Neuronal stem cell (in vitro differentiated cells): ENCODE data around the gene DNAAF1.

ENCODE experiments used
- DNase-seq: peaks from one replicate; pipeline ENCODE4 v3.0.0-alpha.2; 2013; ENCODE audit warnings: low spot score
- H2AFZ ChIP-seq: one replicate; pipeline ENCODE4 v1.6.1; 2013; ENCODE audit warnings: mild to moderate bottlenecking, low read length, inconsistent platforms
- H2AK5ac ChIP-seq: 2 replicates; pipeline ENCODE4 v1.6.1; 2013; ENCODE audit warnings: low read depth, mild to moderate bottlenecking, inconsistent platforms, low read length, moderate library complexity, mixed read lengths
- H2BK120ac ChIP-seq: 2 replicates; pipeline ENCODE4 v1.6.1; 2013; ENCODE audit warnings: low read depth, mild to moderate bottlenecking, inconsistent platforms, low read length, moderate library complexity, mixed read lengths
- H2BK12ac ChIP-seq: one replicate; pipeline ENCODE4 v1.6.1; 2013; ENCODE audit warnings: low read length, inconsistent platforms
- H2BK15ac ChIP-seq: 2 replicates; pipeline ENCODE4 v1.6.1; 2013; ENCODE audit warnings: mild to moderate bottlenecking, low read length, inconsistent platforms, mixed read lengths
- H2BK5ac ChIP-seq: one replicate; pipeline ENCODE4 v1.6.1; 2013; ENCODE audit warnings: inconsistent platforms, mild to moderate bottlenecking, low read length, moderate library complexity
- H3K14ac ChIP-seq: one replicate; pipeline ENCODE4 v1.6.1; 2013; ENCODE audit warnings: low read length, inconsistent platforms
- H3K18ac ChIP-seq: 2 replicates; pipeline ENCODE4 v1.6.1; 2013; ENCODE audit warnings: low read length, inconsistent platforms
- H3K23ac ChIP-seq: 2 replicates; pipeline ENCODE4 v1.6.1; 2013; ENCODE audit warnings: low read depth, mild to moderate bottlenecking, mixed read lengths, low read length, inconsistent platforms; ENCODE audit not compliant: poor library complexity
- H3K27ac ChIP-seq: replicated peaks from 3 replicates; pipeline ENCODE4 v1.5.1; 2013; ENCODE audit warnings: low read length, inconsistent platforms
- H3K27me3 ChIP-seq, 3 experiments: 2 replicates each; pipeline ENCODE4 v1.6.1; 2013; ENCODE audit warnings: low read length in 3 of 3, mild to moderate bottlenecking in 2 of 3, inconsistent platforms in 1 of 3, low read depth in 1 of 3, mixed read lengths in 1 of 3, moderate library complexity in 1 of 3; ENCODE audit not compliant: control insufficient read depth in 3 of 3, insufficient read depth in 3 of 3
- H3K36me3 ChIP-seq, 2 donors: replicated peaks in 1 of 2; 2 replicates each; pipeline ENCODE4 v1.6.1; 2013; ENCODE audit warnings: low read length in 2 of 2; ENCODE audit not compliant: control insufficient read depth in 2 of 2, insufficient read depth in 2 of 2
- H3K4ac ChIP-seq: 2 replicates; pipeline ENCODE4 v1.6.1; 2013; ENCODE audit warnings: inconsistent platforms, mild to moderate bottlenecking, low read length, moderate library complexity
- H3K4me1 ChIP-seq, 2 donors: 1 replicate in 1 of 2; 2 replicates in 1 of 2; pipeline ENCODE4 v1.6.1; 2013; ENCODE audit warnings: low read length in 2 of 2, low read depth in 1 of 2; ENCODE audit not compliant: control insufficient read depth in 2 of 2, insufficient read depth in 1 of 2
- H3K4me2 ChIP-seq: one replicate; pipeline ENCODE4 v1.6.1; 2013; ENCODE audit warnings: mild to moderate bottlenecking, low read length, inconsistent platforms; ENCODE audit not compliant: insufficient read depth, poor library complexity, severe bottlenecking
- H3K4me3 ChIP-seq, 2 donors: 2 replicates each; pipeline ENCODE4 v1.5.1; 2013; ENCODE audit warnings: low read length in 2 of 2, mild to moderate bottlenecking in 2 of 2, inconsistent platforms in 1 of 2, moderate library complexity in 1 of 2
- H3K79me1 ChIP-seq: one replicate; pipeline ENCODE4 v1.6.1; 2013; ENCODE audit warnings: low read depth, mild to moderate bottlenecking, inconsistent platforms, low read length, moderate library complexity
- H3K9ac ChIP-seq: one replicate; pipeline ENCODE4 v1.6.1; 2013; ENCODE audit warnings: mild to moderate bottlenecking, low read depth, low read length, inconsistent platforms; ENCODE audit not compliant: poor library complexity
- H3K9me3 ChIP-seq, 2 donors: replicated peaks in 1 of 2; 2 replicates each; pipeline versions ENCODE3 to v1.6.1; 2013; ENCODE audit warnings: low read length in 2 of 2, mild to moderate bottlenecking in 2 of 2, inconsistent platforms in 1 of 2, low read depth in 1 of 2, mixed read lengths in 1 of 2, moderate library complexity in 1 of 2; ENCODE audit not compliant: control insufficient read depth in 2 of 2, insufficient read depth in 1 of 2
- H4K8ac ChIP-seq: one replicate; pipeline ENCODE4 v1.6.1; 2013; ENCODE audit warnings: low read depth, mild to moderate bottlenecking, inconsistent platforms, low read length, moderate library complexity
- H4K91ac ChIP-seq: one replicate; pipeline ENCODE4 v1.6.1; 2013; ENCODE audit warnings: low read length, low read depth, mild to moderate bottlenecking, inconsistent platforms; ENCODE audit not compliant: poor library complexity
- WGBS, 2 donors: extraction: QIAGEN DNeasy Blood & Tissue Kit; methylation state at CpG; one replicate each; pipeline ENCODE4 v1.1.7; 2013; ENCODE audit warnings: missing lambda C conversion rate in 2 of 2, mixed read lengths in 1 of 2; ENCODE audit not compliant: insufficient read length in 2 of 2, insufficient replicate concordance in 1 of 2; ENCODE audit errors: extremely low coverage in 2 of 2; 5-methylcytosine and 5-hydroxymethylcytosine counted together

Gene DNAAF1

DNA sequence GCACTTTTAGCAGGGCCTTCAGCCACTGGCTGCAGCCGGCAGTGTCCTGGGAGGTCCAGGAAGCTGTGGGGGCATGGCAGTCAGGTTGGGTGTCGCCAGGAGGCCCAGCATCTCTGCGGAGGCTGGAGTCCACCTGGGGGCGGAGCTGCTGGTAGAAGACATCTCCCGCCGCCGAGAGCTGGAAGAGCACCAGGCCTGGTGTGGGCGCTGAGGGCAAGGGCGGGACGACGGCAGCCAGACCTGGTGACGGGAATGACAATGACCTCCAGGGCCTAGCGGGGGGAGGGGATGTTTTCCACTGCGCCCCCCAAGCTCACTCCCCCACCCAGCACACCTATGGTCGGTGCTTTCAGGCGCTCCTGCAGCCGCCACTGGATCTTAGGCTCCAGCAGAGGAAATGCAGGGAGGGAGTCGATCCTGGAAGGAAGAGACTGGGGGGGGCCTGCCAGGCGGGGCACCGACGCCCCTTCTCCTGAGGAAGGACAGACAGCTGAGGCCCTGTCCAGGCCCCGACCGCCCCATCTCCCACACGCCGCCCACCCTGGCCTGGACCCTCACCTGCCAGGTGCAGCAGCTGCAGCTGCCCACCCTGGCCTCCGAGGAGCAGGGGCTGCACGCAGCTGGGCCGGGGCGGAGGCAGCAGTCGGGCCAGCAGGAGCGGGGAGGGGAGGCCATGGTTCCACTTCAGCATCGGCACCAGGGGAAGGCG lies 34.7 kb downstream of the DNAAF1 start:
- Histone ChIP-seq H2BK120ac (no peak overlapping the region), H3K9ac (no peak overlapping the region), H3K27ac (no peak overlapping the region), H3K4ac (no peak overlapping the region), H3K9me3 (no peaks in the 10 kb centered on the region), H3K23ac (peak overlapping the region; percentile 73), H3K4me3 (no peak overlapping the region), H3K14ac (no peak overlapping the region), H3K4me1 (peaks cover 0 to 15% of the 10 kb centered on the region in 2 donors), H2BK15ac (no peak overlapping the region), H3K27me3 (no peaks in the 10 kb centered on the region), H2AK5ac (no peak overlapping the region), H2BK12ac (no peak overlapping the region), H3K18ac (no peak overlapping the region), H4K91ac (no peak overlapping the region), H3K79me1 (peaks cover 9% of the 10 kb centered on the region), H2BK5ac (peak overlapping the region; percentile 24), H3K4me2 (no peak overlapping the region), H3K36me3 (peaks cover 45 to 74% of the 10 kb centered on the region in 2 donors), H4K8ac (no peak overlapping the region), H2AFZ (no peak overlapping the region)
- no CpG with 5 or more reads among the region's 33 CpGs for WGBS, 2 donors
- no peak for DNase-seq

DNA sequence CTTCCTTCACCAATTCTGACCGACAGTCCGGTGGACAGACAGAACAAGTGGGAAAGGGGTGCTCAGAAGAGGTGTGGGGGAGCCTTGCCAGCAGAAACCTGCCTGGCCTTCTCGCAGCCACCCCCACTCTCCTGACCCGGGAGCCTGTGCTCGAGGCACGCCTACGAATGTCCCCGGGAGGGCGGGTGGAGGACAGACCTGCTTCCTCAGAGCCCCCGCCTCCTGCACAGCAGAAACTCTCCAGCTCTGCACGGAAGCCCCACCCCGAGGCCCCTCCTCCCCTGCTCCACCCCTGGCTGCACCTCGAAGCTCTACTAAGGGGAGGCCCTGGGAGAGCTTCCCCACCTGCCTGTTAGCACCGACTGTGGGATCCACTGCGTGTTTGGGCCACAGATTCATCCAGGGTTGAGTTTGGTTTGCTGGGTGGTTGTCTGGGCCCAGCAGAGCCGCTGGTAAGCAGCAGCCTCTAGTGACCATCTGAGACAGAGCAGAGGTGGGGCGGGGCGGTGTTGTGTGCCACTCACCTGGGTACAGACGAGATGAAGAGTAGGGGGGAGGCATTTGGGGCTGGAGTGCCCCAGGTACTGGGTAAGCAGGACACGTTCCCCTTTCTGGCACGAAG lies 35.5 kb downstream of the DNAAF1 start:
- no peak overlapping the region for H2BK12ac ChIP-seq

DNA sequence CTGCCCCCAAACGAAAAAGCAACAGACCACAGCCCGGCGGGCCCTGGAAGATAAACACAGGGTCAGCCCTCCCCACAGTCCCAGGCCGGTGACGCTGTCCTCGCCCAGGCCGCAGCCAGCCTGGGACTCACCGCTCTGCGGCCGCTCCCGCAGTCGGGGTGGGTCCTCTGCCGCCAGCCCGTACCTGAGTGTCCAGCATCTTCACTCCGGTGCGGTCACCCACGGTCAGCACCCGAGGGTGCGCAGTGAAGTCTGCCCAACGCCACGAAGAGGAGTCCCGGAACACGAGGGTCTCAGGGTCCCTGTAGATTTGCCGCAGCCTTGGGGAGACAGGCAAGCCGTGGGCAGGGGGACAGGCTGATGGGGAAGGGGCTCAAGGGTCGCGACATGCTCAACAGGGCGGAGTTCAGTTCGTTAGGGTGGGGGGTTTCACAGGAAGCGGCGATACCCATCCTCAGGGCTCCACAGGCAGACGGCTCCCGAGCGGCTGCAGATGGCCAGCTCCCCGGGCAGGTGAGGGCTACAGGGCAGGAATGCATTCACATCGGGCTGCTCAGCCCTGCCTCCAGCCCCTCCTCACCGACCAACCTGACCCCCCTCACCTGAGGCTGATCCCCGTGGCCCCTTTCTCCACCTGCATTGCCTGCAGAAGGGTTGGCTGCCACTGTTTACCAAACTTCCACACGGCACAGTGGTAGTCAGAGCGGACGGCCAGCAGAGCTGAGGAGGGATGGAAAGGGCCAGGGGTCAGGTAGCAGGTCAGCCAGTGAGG lies 36.2 kb downstream of the DNAAF1 start:
- H3K4me2 ChIP-seq, result no peak overlapping the region
- H3K18ac ChIP-seq, result no peak overlapping the region
- no peak overlapping the region for H3K9ac ChIP-seq
- H3K14ac ChIP-seq, result peak overlapping the region; percentile 8
- no peaks in the 10 kb centered on the region for H3K9me3 ChIP-seq
- no peaks in the 10 kb centered on the region for H3K27me3 ChIP-seq
- H3K27ac ChIP-seq, result no peak overlapping the region
- H3K4ac ChIP-seq, result no peak overlapping the region
- H3K79me1 ChIP-seq, result peaks cover 15% of the 10 kb centered on the region
- peak overlapping the region; percentile 80 for H3K23ac ChIP-seq
- no peak overlapping the region for H2BK15ac ChIP-seq
- H2AFZ ChIP-seq, result no peak overlapping the region
- peaks cover 45 to 80% of the 10 kb centered on the region in 2 donors for H3K36me3 ChIP-seq
- no peak overlapping the region for H2BK120ac ChIP-seq
- H4K8ac ChIP-seq, result no peak overlapping the region
- no peak overlapping the region for H3K4me3 ChIP-seq
- H2AK5ac ChIP-seq, result no peak overlapping the region
- no CpG with 5 or more reads among the region's 41 CpGs for WGBS, 2 donors
- no peak overlapping the region for H2BK5ac ChIP-seq
- no peak overlapping the region for H4K91ac ChIP-seq
- no peak for DNase-seq
- H2BK12ac ChIP-seq, result no peak overlapping the region
- peaks cover 3 to 18% of the 10 kb centered on the region in 2 donors for H3K4me1 ChIP-seq

More for the DNA sequence above, 35.5 kb downstream of the DNAAF1 start:
- Histone ChIP-seq H4K8ac (no peak overlapping the region), H3K9me3 (no peaks in the 10 kb centered on the region), H3K14ac (no peak overlapping the region), H2BK5ac (no peak overlapping the region), H3K4me2 (no peak overlapping the region), H3K27me3 (no peaks in the 10 kb centered on the region), H4K91ac (no peak overlapping the region), H2BK120ac (no peak overlapping the region), H3K18ac (no peak overlapping the region), H3K23ac (peak overlapping the region; percentile 73), H3K4me3 (no peak overlapping the region), H2AK5ac (no peak overlapping the region), H2AFZ (no peak overlapping the region), H3K4ac (no peak overlapping the region), H3K9ac (no peak overlapping the region), H3K36me3 (peaks cover 45 to 80% of the 10 kb centered on the region in 2 donors), H2BK15ac (no peak overlapping the region), H3K4me1 (peaks cover 0 to 15% of the 10 kb centered on the region in 2 donors), H3K27ac (no peak overlapping the region), H3K79me1 (peaks cover 11% of the 10 kb centered on the region)
- DNase-seq, result no peak
- no CpG with 5 or more reads among the region's 21 CpGs for whole genome bisulfite sequencing, 2 donors

DNA sequence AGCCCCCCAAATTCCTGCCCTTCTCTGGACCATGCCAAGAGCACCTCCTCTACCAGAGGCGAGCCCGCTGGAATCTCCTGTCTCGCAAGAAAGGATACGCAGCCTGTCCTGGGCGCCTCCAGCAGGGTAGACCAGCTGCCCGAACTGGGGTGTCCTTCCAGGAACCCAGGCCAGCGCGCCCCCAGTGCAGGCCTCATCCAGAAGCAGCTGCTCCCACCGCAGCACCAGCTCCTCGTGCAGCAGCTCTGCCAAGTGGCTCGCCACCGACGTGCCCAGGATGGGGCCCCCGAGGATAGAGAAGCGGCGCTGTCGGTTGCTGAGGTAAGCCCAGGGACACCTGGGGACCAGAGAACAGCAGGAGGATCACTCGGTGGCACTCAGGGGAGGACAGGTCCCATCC lies 37.0 kb downstream of the DNAAF1 start:
- H3K4me1 ChIP-seq, result peaks cover 3 to 10% of the 10 kb centered on the region in 2 donors
- no peak overlapping the region for H3K4ac ChIP-seq
- H2AFZ ChIP-seq, result no peak overlapping the region
- peaks cover 16% of the 10 kb centered on the region for H3K79me1 ChIP-seq
- no peak overlapping the region for H3K27ac ChIP-seq
- no peak for DNase-seq
- H3K4me3 ChIP-seq, result no peak overlapping the region
- H2AK5ac ChIP-seq, result no peak overlapping the region
- no CpG with 5 or more reads among the region's 18 CpGs for WGBS, 2 donors
- no peak overlapping the region for H4K8ac ChIP-seq
- H3K9ac ChIP-seq, result peak overlapping the region; percentile 2
- H3K14ac ChIP-seq, result no peak overlapping the region
- H2BK12ac ChIP-seq, result no peak overlapping the region
- no peaks in the 10 kb centered on the region for H3K27me3 ChIP-seq
- H3K36me3 ChIP-seq, result peaks cover 45 to 80% of the 10 kb centered on the region in 2 donors
- H2BK120ac ChIP-seq, result no peak overlapping the region
- H3K9me3 ChIP-seq, result no peaks in the 10 kb centered on the region
- H2BK5ac ChIP-seq, result no peak overlapping the region
- no peak overlapping the region for H3K23ac ChIP-seq
- H3K4me2 ChIP-seq, result no peak overlapping the region
- no peak overlapping the region for H2BK15ac ChIP-seq
- H4K91ac ChIP-seq, result no peak overlapping the region
- no peak overlapping the region for H3K18ac ChIP-seq
